Lower lobe of right lung (tissue), 2 donors: ENCODE results near the gene SLC7A4. TPM values are rescaled to one million over a fixed set of nuclear protein-coding genes. Genes with fewer than 3 reads are reported as not detected.

Experiments
- ATAC-seq, 2 donors: fragments of 200-7000 bp; cut with Tn5 transposase; one replicate each; pipeline ENCODE4 v1.9.1; 2020 to 2022; ENCODE audit warnings: mild to moderate bottlenecking in 2 of 2, moderate library complexity in 2 of 2
- DNase-seq: peaks from one replicate; pipeline ENCODE4 v3.0.0-alpha.2; 2020
- H3K27ac ChIP-seq: fragments of 200-600 bp; one replicate; pipeline ENCODE4 v1.8.0; 2022
- H3K27me3 ChIP-seq: fragments of 200-600 bp; one replicate; pipeline ENCODE4 v1.8.0; 2022; ENCODE audit warnings: low read depth
- H3K36me3 ChIP-seq: fragments of 200-600 bp; one replicate; pipeline ENCODE4 v1.8.0; 2022; ENCODE audit warnings: mild to moderate bottlenecking
- H3K4me1 ChIP-seq: fragments of 200-600 bp; one replicate; pipeline ENCODE4 v1.8.0; 2022
- H3K4me3 ChIP-seq: fragments of 200-600 bp; one replicate; pipeline ENCODE4 v1.8.0; 2022; ENCODE audit warnings: mild to moderate bottlenecking
- H3K9me3 ChIP-seq: fragments of 200-600 bp; one replicate; pipeline ENCODE4 v1.8.0; 2022
- intact Hi-C: fragments of 100-400 bp; cut with DNase I; formaldehyde crosslinking; loops from one replicate; pipeline ENCODE4 v1.11.0; 2022
- total RNA-seq: library from RNA; stranded (reverse); fragmentation: NEBNext Ultra II Directional; extraction: Animal tissue kit (Norgen Biotek cat#: 25700); gene quantifications from one replicate; pipeline ENCODE4 v1.2.1, GENCODE V29; 2021
- TF ChIP-seq, protein P1 (sequence below): fragments of 200-600 bp; IDR thresholded peaks from one replicate; pipeline ENCODE4 v1.8.0; 2022; ENCODE audit warnings: antibody characterized with exemption, mild to moderate bottlenecking
- donor health status: DM: no; HTN: yes; CAD: no; lungs with severe emphysema.

The SLC7A4 gene
- total RNA-seq, 1 donor from 2014 or later = 0.47 TPM

DNA sequence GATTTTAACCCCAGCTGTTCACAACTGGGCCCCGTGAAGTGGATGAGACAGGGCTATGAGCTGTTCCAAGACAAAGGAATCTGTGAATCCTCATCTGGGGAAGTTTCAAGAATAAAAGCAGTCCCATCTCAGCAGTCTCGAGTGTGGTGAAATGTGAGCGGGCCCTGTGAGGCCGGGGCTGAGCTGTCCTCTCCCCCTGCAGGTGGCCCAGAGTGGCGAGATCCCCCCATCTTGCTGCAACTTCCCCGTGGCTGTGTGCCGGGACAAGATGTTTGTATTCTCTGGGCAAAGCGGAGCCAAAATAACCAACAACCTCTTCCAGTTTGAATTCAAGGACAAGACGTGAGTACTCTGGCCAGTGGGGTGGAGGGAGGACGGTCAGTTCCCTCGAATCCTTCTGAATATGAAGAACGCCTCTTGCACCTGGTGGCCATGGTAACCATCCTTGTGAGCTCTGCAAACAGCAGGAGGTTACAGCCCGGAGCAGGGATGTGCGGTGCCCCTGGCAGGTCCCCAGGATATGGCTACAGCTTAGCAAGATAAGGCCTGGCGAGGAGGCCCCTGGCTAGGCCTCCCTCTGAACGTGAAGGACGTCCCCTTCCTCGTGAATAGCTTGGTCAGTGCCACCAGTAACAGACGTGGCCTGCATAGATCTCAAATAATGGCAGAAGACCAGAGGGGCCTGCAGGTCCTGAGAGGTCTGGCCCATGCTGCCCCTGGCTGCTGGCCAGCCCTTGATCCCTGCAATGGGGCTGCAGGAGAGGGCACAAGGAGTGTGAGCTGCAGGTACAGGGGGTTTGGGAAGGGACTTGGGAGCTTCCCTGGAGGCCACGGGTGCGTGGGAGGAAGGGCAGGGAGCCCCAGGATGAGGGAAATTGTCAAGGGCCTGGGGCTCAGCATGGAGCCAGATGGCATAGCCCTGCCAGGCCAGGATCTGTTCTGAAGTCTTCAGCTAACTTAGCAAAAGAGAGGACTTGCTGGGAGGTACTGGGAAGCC is 41.9 kb downstream of the SLC7A4 start:
- Histone ChIP-seq H3K27ac (no peak overlapping the region), H3K4me3 (no peak overlapping the region), H3K27me3 (no peaks in the 10 kb centered on the region), H3K36me3 (peaks cover 90% of the 10 kb centered on the region), H3K9me3 (no peaks in the 10 kb centered on the region), H3K4me1 (no peaks in the 10 kb centered on the region)
- intact Hi-C loops = no loop called here
- TF ChIP-seq, protein P1, sequence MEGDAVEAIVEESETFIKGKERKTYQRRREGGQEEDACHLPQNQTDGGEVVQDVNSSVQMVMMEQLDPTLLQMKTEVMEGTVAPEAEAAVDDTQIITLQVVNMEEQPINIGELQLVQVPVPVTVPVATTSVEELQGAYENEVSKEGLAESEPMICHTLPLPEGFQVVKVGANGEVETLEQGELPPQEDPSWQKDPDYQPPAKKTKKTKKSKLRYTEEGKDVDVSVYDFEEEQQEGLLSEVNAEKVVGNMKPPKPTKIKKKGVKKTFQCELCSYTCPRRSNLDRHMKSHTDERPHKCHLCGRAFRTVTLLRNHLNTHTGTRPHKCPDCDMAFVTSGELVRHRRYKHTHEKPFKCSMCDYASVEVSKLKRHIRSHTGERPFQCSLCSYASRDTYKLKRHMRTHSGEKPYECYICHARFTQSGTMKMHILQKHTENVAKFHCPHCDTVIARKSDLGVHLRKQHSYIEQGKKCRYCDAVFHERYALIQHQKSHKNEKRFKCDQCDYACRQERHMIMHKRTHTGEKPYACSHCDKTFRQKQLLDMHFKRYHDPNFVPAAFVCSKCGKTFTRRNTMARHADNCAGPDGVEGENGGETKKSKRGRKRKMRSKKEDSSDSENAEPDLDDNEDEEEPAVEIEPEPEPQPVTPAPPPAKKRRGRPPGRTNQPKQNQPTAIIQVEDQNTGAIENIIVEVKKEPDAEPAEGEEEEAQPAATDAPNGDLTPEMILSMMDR = no peak
- DNase-seq (no peak), ATAC-seq (no peak)

DNA sequence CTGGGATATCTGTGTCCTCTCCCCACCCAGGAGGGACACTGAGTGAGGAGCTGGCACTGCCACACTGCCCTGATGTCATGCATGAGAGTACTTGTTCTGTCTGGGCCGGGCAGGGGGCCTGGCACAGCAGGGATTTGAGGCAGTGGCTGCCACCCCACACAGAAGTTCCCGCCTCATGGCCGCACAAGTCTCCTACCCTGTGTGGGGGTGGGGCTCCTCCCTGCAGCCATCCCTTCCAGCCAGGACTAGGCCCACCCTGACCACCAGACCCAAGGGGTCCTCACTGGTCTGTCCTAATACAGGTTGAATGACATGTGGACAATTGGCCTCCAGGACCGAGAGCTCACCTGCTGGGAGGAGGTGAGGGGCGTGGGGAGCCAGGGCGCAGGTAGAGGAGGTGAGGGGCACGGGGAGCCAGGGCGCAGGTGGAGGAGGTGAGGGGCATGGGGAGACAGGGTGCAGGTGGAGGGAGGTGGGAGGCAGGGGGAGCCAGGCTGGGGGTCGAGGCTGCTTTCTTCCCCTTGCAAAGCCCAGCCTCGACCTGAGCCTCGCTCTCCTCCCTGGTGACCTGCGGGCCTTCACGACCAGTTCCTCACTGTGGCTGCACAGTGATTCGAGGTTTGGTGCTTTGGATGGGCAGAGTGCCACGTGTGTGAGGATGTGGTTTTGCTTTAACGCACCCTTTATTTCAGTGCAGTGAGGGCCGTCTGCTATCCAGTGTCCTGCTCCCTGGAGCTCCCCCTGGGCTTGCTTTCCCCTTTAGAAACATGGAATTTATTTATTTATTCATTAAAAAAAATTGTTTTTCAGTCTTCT is 42.8 kb downstream of the SLC7A4 start:
- H3K9me3 ChIP-seq = no peaks in the 10 kb centered on the region
- H3K36me3 ChIP-seq = peaks cover 83% of the 10 kb centered on the region
- TF ChIP-seq, protein P1 = no peak
- H3K4me1 ChIP-seq = no peaks in the 10 kb centered on the region
- no peak for ATAC-seq
- no peak overlapping the region for H3K4me3 ChIP-seq
- no peak for DNase-seq
- intact Hi-C loops = no loop called here
- no peak overlapping the region for H3K27ac ChIP-seq
- no peaks in the 10 kb centered on the region for H3K27me3 ChIP-seq

DNA sequence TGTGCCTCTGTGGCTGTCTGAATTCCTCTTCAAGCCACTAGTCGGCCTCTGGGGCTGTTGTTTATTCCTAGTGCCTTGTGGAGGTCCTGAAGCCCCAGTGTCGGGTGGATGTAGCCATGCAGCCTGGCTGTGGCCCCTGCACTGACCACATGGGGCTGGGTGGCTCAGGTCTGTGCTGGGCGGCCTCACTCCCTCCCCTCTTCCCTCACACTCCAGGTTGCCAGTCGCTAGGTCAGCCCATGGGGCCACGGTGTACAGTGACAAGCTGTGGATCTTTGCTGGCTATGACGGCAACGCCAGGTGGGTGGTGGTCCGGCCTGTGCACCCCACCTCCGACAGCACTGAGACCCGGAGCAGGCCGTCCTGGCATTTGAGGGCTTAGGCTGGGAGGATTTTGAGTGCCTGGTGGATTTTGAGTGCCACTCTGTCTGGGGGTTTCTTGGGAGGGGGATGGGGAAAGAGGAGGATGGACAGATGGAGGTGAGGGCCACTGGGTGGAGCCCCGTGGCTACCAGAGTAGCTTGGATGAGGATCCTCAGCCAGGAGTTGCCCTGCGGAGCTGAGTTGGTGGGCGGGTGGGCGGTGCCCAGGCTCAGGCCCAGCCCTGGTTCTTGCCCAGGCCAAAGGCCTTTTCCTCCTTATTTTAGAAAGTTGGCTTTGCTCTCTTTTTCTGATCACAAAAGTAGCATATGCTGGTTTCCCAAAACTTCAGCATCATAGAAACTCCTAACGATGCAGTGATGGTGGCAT is 43.6 kb downstream of the SLC7A4 start:
- Histone ChIP-seq H3K27me3 (no peaks in the 10 kb centered on the region), H3K9me3 (no peaks in the 10 kb centered on the region), H3K4me1 (no peaks in the 10 kb centered on the region), H3K4me3 (no peak overlapping the region), H3K27ac (no peak overlapping the region), H3K36me3 (peaks cover 78% of the 10 kb centered on the region)
- intact Hi-C loops = no loop called here
- TF ChIP-seq, protein P1 = no peak
- no peak for ATAC-seq
- no peak for DNase-seq

DNA sequence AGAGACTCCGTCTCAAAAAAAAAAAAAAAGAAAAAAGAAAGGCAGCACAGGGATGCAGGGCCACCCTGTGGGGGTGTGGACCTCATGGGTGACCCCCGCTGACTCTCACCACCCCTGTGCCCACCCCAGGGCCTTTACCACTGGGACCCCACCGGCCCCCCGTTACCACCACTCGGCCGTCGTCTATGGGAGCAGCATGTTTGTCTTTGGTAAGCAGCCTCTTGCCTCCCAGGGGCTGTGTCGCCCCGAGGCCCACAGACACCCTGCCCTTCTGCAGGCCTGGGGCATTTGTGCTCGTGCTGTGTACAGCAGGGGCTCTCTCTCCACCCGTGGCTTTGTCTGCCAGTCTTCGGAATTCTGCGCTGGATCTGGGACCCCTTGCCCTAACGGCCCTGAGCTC is 45.0 kb downstream of the SLC7A4 start:
- H3K27ac ChIP-seq = no peak overlapping the region
- DNase-seq (no peak), ATAC-seq (no peak)
- H3K27me3 ChIP-seq = no peaks in the 10 kb centered on the region
- H3K36me3 ChIP-seq = peaks cover 64% of the 10 kb centered on the region
- TF ChIP-seq, protein P1 = no peak
- intact Hi-C loops = no loop called here
- peaks cover 9% of the 10 kb centered on the region for H3K4me1 ChIP-seq
- no peaks in the 10 kb centered on the region for H3K9me3 ChIP-seq
- H3K4me3 ChIP-seq = no peak overlapping the region

DNA sequence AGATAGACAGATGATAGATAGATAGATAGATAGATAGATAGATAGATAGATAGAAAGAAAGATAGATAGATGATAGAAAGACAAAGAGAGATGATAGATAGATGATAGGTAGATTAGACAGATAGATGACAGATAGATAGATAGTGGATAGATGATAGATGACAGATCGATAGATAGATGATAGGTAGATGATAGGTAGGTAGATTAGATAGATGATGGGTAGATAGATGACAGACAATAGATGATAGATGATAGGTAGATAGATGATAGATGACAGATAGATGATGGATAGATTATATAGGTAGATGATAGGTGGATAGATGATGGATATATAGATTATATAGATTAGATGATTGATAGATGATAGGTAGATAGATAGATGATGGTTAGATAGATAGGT is 46.0 kb downstream of the SLC7A4 start:
- Histone ChIP-seq H3K4me1 (peaks cover 12% of the 10 kb centered on the region), H3K27ac (no peak overlapping the region), H3K4me3 (no peak overlapping the region), H3K36me3 (peaks cover 54% of the 10 kb centered on the region), H3K27me3 (no peaks in the 10 kb centered on the region), H3K9me3 (no peaks in the 10 kb centered on the region)
- intact Hi-C loops = no loop called here
- DNase-seq (no peak), ATAC-seq (no peak)
- TF ChIP-seq, protein P1 = no peak
